ENCODE data around the gene DGKZ.
"Not testable (repeated sequence)": the region's sequence is repeated elsewhere in the genome, so short reads cannot be mapped to it uniquely, and the experiment has no call there.

DGKZ gene

GRCh38 chr11:46367244-46367915 is 20.1 kb downstream of the DGKZ start:
- DNase-seq, result peak; percentile 80

GRCh38 chr11:46367916-46368267 is 20.6 kb downstream of the DGKZ start:
- DNase-seq, result no peak

- peak; percentile 67 for DNase-seq
Observed at GRCh38 chr11:46369458-46370152, 22.3 kb downstream of the DGKZ start.

- DNase-seq, result no peak
Observed at GRCh38 chr11:46370253-46370652, 23.0 kb downstream of the DGKZ start.

GRCh38 chr11:46371262-46371661 is 24.0 kb downstream of the DGKZ start:
- not testable (repeated sequence) for DNase-seq

GRCh38 chr11:46372086-46372485 is 24.8 kb downstream of the DGKZ start:
- DNase-seq, result no peak

GRCh38 chr11:46372501-46372900 is 25.2 kb downstream of the DGKZ start:
- DNase-seq, result not testable (repeated sequence)

GRCh38 chr11:46373787-46374740 is 26.8 kb downstream of the DGKZ start:
- no peak for DNase-seq

- no peak for DNase-seq
Observed at GRCh38 chr11:46374815-46375214, 27.6 kb downstream of the DGKZ start.

GRCh38 chr11:46375392-46376101 is 28.3 kb downstream of the DGKZ start:
- no peak for DNase-seq

- no peak for DNase-seq
Observed at GRCh38 chr11:46376258-46377050, 29.2 kb downstream of the DGKZ start.

GRCh38 chr11:46377290-46377689 is 30.0 kb downstream of the DGKZ start:
- no peak for DNase-seq

GRCh38 chr11:46377831-46378230 is 30.6 kb downstream of the DGKZ start:
- no peak for DNase-seq

- DNase-seq, result no peak
Observed at GRCh38 chr11:46378296-46378695, 31.0 kb downstream of the DGKZ start.

GRCh38 chr11:46378811-46379481 is 31.7 kb downstream of the DGKZ start:
- no peak for DNase-seq

- not testable (repeated sequence) for DNase-seq
Observed at GRCh38 chr11:46379482-46380293, 32.4 kb downstream of the DGKZ start.

GRCh38 chr11:46380340-46381047 is 33.2 kb downstream of the DGKZ start:
- DNase-seq, result peak; percentile 89

GRCh38 chr11:46381048-46381818 is 34.0 kb downstream of the DGKZ start, which contains the start of gene MDK:
Gene MDK (plus strand): TSS chr11:46381669. CDS start chr11:46382058, 389 bp downstream.
- no peak for DNase-seq
